ENCODE measurements around the gene CNTN3.

The CNTN3 gene

DNA sequence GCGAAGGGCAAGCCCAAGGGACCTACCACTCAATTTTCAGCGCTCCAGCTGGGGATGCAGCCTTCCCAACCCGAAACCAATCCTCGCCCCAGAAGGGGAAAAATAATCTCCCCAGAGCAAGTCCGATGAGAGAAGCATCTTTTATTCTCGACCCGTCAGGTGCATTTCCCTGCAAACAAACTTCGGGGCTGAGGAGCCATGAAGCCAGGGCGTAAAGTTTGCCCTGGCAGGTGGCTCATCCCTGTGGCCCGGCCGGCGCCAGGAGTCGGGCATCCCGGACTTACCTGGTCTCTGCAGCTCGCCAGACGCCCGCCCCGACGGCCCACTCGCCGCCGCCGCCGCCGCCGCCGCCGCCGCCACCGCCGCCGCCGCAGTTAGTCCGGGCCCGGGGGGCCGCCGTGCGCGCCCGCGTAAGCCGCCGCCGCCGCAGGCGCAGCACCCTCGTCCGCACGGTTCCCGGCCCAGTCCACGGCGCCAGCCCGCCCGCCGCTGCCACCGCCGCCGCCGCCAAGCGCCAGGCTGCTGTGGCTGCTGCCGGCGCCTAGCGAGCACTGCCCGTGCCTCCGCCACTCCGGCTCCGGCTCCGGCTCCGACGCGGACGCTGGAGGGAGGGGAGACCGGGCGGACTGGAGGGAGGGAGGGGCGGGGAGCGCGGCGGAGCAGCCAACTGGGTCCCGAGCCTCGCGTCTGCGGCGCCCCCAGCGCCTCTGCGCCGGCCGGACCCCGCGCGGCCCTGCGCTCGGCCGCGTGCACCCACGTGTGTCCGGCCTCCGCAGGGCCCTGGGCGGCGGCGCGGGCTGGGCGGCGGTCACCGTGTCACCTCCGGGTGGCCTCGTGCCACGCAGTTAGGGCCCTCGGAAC, at the start of gene CNTN3:
CNTN3 (minus strand) TSS at position 553 of the 861 bp plus-strand sequence. CDS start 93,547 bp downstream, outside the sequence.
- DNase-seq, result peak; percentile 81

- no peak for DNase-seq
These were observed 48.7 kb upstream of the CNTN3 start for GRCh38 chr3:74663178-74663577.

GRCh38 chr3:74661672-74662071, 47.2 kb upstream of the CNTN3 start:
- no peak for DNase-seq

DNA sequence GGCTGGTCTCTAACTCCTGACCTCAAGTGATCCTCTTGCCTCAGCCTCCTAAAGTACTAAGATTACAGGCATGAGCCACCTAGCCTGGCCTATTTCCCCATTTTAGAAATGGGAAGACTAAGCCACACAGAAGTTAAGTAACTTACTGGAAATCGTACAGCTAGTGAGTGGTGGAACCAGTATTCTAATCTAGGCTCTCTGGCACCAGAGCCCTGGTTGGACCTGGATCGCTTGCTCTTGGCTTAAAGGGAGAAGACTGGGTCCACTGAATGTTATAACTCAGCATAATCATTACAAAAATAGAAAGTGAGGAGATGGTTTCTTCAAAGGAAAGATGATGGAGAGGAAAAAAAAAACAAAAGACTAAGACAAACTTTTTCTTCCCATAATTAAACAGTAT, 37.4 kb upstream of the CNTN3 start:
- DNase-seq, result no peak

- peak; percentile 72 for DNase-seq
These were observed 36.8 kb upstream of the CNTN3 start for GRCh38 chr3:74651292-74651691.

DNA sequence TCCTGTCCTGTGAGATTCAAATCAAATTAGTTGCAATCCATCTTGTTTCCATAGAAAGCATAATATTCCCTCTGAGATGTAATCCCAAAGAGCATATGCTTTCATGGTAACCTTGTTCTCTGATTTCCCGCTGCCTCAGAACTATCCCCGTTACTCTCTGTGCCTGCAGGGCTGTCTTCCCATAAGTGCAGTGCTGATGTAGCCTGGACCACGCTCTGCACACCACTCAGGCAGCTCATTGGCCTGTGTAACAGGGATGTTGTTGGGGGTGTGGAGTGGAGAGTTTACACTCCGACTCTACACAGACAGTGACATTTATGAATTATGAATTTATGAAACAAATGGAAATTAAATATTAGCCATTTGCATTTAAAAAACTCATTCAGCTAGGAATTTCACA, 33.6 kb upstream of the CNTN3 start:
- DNase-seq, result no peak

GRCh38 chr3:74646094-74646493, 31.6 kb upstream of the CNTN3 start:
- no peak for DNase-seq

DNA sequence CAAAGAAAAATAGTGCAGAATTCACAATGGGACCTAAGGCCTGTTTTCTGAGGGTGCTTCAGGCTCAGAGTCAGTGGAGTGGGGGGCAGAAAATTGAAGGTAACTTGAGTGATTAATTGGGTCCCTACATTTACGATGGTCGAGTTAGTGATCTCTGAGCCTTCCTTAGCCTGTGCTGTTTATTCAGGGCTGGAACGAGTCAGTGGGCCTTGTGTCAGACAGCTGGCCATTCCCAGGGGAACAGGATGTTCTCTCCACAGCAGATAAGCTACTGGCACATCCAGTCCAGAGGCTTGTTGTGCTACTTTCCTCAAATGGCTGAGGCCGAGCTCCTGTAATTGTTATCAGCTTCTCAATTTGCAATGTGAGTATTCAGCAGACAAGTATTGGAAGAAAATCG, 29.2 kb upstream of the CNTN3 start:
- peak; percentile 65 for DNase-seq

DNA sequence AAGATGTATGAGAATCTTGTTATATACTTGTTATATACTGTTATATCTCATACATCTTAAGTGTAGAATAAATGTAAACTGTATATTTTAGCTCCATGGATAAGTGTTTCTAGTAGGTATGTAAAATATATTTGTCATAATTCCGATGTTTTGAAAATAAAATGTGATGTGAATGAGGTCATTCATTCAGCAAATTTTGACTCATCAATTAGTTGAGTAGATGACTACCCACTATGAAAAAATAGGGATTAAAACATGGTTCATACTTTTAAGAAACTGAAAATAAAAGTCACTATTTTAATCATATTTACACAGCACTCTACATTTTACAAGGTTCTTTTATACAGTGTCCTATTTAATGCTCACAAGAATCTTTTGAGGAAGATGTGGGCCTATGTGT, 28.4 kb upstream of the CNTN3 start:
- no peak for DNase-seq

GRCh38 chr3:74640211-74640610, 25.8 kb upstream of the CNTN3 start:
- DNase-seq, result no peak

DNA sequence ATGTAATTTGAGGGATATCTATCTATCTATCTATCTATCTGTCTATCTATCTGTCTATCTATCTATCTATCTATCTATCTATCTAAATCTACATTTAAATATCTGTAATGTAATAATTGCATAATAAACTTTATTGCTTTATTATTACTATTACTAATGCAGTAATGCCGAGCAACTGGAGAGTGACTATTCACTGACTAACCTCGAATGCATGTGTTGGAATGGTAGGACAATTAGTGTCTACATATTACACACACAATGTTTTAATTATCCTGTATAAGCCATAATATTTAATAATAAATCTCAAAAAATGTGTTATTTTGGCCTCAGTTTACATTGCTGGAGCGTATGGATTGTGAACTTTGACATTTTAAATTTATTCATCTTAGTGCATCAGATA, 25.2 kb upstream of the CNTN3 start:
- no peak for DNase-seq

- DNase-seq, result no peak
These were observed 22.5 kb upstream of the CNTN3 start for GRCh38 chr3:74636981-74637380.

DNA sequence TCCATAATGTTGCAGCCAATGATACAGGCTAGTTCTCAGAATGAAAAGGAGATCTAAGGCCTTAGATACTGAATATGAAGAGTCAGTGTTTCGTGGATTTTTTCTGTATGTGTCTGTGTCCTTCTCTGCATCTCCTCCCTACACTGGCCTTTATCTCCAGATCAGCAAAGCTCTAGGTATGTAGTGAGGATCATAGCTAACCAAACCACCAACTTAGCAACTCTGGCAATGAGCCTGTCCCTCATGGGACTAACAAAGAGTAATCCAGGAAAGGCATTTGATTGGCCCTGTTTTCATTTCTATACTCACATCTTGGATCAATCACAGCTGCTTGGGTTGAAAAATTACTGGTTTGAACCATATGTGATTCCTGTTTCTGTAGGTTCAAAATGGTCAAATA, 18.6 kb upstream of the CNTN3 start:
- no peak for DNase-seq

DNA sequence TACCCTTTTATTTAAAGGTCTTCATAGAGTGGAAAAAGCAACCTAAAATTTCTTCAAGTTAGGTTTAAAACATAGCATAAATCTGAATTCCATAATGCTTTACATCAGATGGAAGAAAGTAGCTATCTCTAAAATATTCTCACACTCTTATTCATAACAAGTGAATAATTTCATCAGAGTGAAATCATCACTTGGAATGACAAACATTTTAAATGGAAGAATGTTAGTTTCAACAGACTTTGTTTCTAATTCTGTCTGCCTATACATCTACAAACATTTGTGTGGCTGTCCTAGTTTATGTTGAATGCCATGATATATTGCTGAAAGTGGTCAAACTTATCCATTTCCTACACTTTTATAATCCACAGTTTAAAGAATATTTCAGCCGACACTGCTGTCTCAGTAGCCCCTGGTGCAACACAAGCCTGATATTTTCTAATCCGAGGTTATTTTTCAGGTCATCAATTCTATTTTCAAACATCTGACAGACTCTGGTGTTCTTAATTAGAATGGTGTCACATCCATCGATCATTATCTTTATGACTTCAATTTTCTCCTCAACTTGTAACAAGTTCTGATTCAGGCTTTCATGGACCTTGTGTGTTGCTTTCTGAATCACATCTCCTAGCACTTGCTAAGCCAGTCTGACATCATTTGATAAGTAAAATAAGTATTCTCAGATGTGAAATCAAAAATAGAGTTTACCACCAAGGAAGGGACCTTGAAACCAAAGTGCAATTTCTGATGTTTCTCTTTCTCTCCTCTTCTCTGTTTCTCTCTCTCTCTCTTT, 17.1 kb upstream of the CNTN3 start:
- no peak for DNase-seq

DNA sequence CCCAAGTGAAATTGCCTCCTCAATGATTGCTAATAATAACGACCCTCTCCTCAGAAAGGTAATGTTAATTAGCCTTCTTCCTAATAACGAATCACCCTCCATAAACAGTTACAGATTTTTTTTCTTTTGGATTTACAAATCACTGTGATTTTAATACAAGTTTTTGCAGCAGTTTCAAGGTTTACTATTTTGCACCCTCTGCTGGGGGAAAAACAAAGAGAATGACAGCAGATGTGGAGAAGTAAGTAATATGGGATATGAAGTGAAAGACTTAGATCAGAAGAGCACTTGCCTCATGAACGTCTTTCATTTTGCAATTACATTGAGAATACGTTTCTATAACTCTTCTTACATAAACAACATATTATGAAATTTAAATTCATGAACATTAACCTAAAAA, 16.1 kb upstream of the CNTN3 start:
- peak; percentile 19 for DNase-seq

GRCh38 chr3:74626011-74626410, 11.6 kb upstream of the CNTN3 start:
- DNase-seq, result no peak

DNA sequence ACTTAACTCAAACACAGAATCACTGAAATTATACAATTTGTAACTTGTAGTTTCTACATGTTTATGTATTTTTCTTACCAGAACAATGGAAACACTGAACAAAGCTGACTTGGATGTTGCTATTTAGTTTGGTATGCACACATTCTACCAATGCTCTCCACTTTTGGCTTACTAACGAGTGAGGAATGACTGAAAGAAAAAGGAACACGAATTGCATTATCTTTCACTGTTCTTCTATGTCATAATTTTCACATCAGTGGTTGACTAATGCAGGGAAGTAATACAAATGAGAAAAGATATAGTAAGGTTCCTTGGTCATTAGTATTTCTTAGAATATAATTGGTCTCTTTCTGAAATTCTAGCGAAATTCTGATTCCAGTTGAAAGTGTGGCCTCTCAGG, 9.8 kb upstream of the CNTN3 start:
- DNase-seq, result no peak

DNA sequence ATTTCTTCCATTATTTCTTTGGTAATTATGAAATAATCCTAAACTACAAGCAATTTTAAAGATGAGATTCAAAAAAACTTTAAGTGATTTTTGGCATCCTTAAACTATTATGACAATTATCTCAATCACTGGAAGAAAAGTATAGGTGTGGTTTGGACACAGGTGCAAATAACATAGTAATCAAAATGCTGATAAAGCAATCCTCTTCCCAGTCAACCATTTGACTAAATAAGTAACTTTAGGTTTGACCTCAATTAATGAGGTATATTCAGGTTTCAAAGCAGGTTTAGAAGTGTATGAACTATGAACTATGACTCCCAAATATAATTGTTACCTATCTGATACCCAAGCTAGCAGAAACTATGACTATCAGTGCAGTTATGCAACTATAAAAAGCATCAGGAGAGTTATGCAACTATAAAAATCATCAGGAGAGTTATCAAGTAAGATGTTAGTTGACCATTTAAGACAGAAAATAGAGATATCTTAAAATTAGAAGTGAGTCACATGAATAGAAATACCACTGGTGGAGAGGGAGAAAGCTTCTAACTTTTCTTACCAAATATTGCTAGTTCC, 8.9 kb upstream of the CNTN3 start:
- DNase-seq, result no peak

- DNase-seq, result no peak
These were observed 7.1 kb upstream of the CNTN3 start for GRCh38 chr3:74621581-74621980.

DNA sequence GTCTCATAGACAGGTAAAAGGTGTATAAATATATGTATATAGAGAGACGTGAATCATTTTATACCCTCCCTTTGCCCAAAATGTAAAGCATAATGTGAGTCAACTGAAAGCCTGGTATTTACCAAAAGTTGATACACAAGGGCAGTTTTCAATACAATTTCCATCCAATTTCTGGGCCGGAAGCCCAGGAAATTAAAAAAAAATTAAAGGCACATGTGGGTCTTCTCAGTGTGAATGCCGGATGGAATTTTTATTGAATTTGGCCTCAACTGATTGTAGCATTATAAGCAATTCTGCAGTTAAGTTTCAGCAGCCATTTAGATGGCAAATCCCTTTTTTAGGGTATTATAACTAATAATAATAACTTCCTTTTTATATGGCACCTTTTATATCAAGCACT, 3.3 kb upstream of the CNTN3 start:
- no peak for DNase-seq

GRCh38 chr3:74613521-74614106, 845 bp downstream of the CNTN3 start:
- peak; percentile 73 for DNase-seq

- peak; percentile 66 for DNase-seq
These were observed 1.4 kb downstream of the CNTN3 start for GRCh38 chr3:74613060-74613459.

DNA sequence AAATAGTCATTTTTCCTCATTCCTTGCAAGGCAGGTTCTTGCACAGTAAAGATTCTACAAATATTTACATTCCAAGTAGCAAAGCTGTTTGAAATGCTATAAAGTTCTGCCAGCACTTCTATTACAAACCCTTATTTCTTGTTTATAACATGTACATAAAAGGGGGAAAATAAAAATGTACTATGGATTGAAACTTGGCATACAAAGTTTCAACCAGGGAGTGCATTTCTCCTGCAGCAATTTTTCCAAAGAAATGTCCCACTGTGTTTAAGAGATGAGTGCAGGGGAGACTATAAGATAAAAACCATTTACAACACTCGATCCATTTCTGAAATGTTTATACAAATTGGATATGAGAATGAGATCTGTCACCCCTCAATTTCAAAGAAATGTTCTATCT, 3.3 kb downstream of the CNTN3 start:
- DNase-seq, result no peak

- DNase-seq, result no peak
These were observed 6.7 kb downstream of the CNTN3 start for GRCh38 chr3:74607803-74608202.

Measured in NCI-H69 (cell line).